HG03457 (cell line): ENCODE data around the gene SELPLG.
A peak's percentile ranks its signal among the peaks of the same experiment; 100 is the strongest.
"Not testable (repeated sequence)": the region's sequence is repeated elsewhere in the genome, so short reads cannot be mapped to it uniquely, and the experiment has no call there.

Source experiments
- ATAC-seq: cut with Tn5 transposase; IDR thresholded peaks from one replicate; pipeline ENCODE4 v1.9.1; 2021; ENCODE audit warnings: moderate number of reproducible peaks; ENCODE audit not compliant: unreplicated experiment

SELPLG gene

DNA sequence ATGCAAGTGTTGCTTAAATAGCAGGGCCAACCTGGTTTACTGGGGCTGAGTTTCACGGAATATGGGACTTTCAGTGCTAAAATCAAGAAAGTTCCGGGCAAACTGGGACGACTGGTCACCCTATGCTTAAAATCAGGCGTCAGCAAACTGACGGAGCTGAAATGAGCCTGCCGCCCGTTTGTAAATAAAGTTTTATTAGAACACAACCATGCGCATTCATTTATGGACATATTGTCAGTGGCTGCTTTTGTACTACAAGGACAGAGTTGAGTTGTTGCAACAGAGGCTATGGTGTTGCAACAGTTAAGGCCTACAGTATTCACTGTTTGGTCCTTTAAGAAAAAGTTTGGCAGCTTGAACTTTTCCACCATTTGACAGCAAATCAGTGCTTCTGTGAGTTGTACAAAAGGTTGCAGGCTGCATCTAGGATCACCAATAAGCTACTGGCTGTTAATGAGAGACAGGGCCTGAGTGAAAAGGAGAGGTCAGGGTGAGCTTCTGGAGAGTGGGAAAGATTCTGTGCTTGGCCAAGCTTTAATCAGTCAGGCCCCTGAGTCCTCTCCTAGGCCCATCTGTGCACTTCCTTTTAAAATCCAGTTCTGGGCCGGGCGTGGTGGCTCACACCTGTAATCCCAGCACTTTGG, 13.3 kb downstream of the SELPLG start:
- no peak for ATAC-seq

- ATAC-seq = no peak
These were observed 14.1 kb downstream of the SELPLG start for GRCh38 chr12:108619369-108620160.

GRCh38 chr12:108618953-108619274, 14.8 kb downstream of the SELPLG start:
- ATAC-seq = not testable (repeated sequence)

- ATAC-seq = no peak
These were observed 15.4 kb downstream of the SELPLG start for GRCh38 chr12:108618079-108618952.

- ATAC-seq = peak; percentile 78
These were observed 16.5 kb downstream of the SELPLG start for GRCh38 chr12:108616941-108617858.

- ATAC-seq = no peak
These were observed 17.3 kb downstream of the SELPLG start for GRCh38 chr12:108616359-108616758.

DNA sequence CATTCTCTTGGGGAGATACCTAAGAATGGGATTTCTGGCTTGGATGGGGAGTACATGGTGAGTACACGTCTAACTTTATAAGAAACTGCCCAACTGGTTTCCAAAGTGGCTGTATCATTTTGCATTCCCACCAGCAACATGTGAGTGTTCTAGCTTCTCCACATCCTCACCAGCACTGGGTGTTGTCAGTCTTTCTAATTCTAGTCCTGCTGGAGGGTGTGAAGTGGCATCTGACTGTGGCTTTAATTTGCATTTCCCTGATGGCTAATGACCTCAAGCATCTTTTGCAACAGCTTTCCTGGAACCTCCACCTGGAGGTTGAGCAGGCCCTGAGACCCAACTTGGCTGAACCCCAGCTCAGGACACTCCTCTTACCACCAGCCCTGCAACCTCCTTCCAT, 17.8 kb downstream of the SELPLG start:
- ATAC-seq = no peak

DNA sequence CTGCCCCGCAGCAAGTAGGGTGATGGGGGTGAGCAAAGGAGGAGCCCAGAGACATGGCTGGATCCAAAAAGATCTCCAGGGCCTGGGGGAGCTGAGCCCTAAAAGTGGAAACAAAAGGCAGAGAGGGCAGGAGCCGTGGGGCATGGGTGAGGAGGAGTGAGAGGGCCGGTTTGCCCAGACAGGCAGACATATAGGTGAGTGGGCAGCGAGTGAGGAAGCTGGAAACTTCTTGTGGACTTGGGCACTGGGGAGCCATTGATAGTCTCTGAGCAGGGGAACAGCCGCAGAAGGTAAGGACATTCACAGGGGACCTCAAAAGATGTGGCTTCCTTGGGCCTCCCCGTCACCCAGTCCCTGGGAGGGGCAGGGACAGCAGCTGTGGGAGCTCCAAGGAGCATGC, 19.1 kb downstream of the SELPLG start:
- no peak for ATAC-seq

- ATAC-seq = no peak
These were observed 19.7 kb downstream of the SELPLG start for GRCh38 chr12:108614041-108614440.

DNA sequence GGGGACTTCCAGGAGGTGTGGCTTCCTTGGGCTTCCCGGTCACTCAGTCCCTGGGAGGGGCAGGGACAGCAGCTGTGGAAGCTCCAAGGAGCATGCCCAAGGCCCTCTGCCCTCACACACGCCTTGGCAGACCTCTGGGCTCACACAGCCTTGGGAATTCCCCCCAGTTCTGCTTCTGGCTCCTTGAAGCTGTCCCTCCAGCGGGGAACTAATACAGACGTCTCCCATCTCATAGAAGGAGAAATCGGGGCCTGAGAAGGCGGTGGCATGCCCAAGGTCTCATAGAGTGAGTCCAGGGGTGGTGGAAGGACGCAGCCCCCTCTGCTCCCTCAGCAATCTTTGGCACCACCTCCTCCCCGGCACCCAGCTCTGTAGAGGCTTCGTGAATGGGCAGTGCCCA, 20.1 kb downstream of the SELPLG start:
- no peak for ATAC-seq

- no peak for ATAC-seq
These were observed 20.9 kb downstream of the SELPLG start for GRCh38 chr12:108612788-108613282.

GRCh38 chr12:108611884-108612415, 21.7 kb downstream of the SELPLG start:
- no peak for ATAC-seq

- no peak for ATAC-seq
These were observed 22.7 kb downstream of the SELPLG start for GRCh38 chr12:108610856-108611605.

DNA sequence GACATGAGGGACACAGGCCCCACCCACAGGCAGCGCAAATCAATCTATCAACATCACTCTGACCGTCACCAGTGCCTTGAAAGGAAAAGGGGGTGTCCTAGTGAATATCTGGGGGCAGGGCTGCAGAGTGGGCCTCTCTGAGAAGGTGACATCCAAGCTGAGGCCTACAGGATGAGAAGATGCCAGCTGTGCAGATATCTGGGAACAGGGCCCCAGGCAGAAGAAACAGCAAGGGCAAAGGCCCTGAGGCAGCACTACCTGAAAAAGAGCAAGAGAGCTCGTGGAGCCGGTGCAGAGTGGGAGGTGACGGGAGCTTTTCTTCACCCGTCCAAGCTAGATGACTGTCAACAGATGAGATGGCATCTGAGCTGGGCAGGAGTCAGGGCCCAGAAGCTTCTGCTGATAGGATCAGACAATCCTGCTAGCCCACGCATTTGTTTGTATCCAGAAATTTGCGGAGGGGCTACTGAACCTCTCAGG, 23.3 kb downstream of the SELPLG start:
- ATAC-seq = no peak

DNA sequence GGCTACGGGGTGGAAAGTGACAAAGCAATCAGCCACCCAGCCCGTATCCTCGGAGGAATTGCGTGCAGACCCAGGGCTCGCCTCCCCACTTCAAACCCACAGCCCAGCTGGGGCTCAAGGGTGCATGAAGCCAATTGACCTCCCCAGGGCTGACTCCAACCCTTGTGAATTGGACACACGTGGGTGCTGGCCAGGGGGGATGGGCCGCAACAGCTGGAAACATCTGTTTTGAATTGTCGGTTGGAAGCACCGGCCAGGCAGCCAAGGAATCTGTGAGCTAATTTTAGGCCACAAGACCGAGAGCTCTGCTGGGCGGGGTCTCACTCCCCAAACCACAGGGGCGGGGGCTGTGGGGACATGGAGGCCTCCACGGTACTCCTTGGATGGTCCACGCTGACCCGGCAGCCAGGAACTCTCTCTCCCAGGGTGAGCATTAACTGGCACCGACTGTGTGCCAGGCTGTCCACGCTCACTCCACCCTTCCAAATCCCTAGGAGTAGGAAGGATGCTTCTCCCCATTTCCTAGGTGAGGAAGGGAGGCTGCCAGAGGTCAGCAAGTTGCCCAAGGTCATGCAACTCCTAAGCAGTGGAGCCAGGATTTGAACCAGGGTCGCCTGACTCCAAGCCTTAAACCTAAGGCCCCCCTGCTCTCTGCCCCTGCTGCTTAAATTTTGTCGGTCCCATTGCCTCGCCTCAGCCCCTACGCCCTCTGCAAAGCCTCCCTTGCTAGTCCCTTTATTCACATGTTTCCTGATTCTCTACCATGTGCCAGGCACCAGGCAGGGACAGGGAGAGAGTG, 24.0 kb downstream of the SELPLG start:
- ATAC-seq = no peak

DNA sequence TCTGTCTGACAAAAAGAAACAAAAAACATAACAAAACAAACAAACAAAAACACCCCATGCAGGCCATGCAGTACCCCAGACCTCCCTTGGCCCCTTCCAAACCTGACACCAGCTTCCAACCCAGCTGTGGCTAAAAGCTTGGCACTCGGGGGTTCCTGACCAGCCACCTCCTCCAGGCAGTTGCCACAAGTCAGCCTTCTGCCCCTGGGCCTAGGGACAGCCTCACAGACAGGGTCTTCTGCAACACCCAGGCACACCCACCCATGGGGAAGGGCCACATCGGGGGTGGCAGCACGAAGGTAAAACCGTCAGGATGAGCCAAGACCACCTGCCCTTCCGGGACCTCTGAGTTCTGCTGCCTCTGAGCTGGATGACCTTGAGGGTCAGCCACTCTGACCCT, 25.1 kb downstream of the SELPLG start:
- ATAC-seq = no peak

DNA sequence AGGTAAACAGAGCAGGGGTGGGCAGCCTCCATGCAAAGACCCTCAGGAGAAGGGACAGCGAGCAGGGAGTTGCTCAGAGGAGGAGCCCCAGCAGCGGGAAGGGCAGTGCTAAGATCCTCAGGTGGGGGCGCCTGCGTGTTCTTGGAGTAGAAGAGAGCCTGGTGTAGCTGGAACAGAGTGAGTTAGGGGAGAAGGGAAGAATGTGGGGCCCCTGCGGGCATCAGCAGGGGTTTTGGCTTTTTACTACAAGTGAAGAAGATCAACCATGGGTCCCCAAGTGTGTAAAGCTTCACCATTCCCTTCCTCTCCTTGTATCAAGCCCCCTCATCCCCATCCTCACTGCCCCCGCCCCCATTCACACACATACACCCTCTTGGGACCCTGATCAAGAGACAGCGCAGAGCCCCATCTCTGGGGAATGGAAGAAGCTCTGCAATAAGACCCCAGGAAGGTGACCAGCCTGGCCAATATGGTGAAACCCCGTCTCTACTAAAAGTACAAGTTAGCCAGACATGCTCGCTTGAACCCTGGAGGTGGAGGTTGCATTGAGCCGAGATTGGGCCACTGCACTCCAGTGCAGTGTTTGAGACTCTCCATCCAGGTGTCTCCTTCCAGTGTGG, 25.6 kb downstream of the SELPLG start:
- ATAC-seq = no peak

DNA sequence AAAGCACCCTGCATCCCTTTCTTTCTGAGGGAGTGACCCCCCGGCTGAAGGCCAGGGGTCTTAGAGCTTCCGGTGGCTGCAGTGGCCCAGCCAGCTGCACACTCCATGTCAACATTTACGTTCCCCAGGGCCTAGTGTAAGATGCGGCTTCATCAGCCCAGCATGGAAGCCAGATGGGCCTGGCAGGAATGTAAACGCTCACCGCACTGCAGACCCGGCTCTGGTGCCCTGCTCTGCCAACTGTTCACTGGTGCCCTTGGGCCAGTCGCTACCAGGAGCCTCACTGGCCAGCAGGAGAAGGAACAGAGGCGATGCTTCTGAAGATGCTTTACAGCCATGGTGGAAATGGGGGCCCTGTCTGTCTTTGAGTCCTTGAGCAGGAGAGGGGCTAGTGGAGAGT, 27.2 kb downstream of the SELPLG start:
- ATAC-seq = no peak
